MM.1S (cell line): ENCODE data around the gene TSPAN32.

ENCODE experiments used
- CTCF ChIP-seq: fragments of 300-600 bp; sonication (generic); IDR thresholded peaks from 2 replicates; pipeline ENCODE4 v1.5.1; 2016; ENCODE audit warnings: antibody characterized with exemption, low read length, mixed read lengths
- EZH2 ChIP-seq: fragments of 300-600 bp; sonication (generic); optimal IDR thresholded peaks from 2 replicates; pipeline ENCODE3; 2017; ENCODE audit warnings: low read depth, mild to moderate bottlenecking, antibody characterized with exemption, low read length, mixed read lengths
- EZH2phosphoT487 ChIP-seq: fragments of 300-600 bp; sonication (generic); IDR thresholded peaks from 2 replicates; pipeline ENCODE4 v1.6.1; 2018; ENCODE audit warnings: antibody characterized with exemption, low read length

DNA sequence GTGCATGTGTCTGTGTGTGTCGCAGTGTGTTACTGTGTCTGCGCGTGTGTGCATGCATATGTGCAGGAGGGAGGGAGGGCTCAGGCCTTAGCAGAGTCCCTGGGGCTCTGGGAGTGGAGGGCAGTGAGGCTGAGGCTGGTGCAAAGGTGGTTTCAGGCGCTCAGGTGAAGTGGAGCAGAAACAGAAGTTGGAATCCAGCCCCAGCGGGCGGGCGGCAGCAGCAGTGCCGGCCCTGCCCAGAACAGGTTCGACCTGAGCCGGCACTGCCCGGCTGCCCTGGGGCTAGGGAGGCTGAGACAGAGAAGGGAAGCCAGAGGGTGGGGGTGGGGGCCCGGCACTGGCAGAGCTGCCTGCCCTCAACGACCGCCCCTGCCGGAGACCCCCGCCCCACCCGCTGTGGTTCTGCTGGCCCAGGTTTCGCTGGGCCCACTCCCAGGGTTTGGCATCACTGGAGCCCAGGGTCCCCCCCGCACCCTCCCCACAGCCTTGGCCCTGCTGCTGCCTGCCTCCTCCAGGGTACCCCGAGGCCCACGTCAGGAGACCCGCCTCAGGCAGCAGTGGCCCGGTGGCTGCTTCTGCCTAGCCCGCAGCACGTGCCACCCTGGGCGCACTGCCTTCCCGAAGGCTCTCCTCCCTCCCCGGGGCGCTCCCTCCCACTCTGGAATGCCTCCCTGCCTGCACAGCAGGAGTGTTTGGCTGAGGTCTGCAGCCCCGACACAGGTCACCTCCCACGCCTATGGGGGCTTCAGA, 44.7 kb upstream of the TSPAN32 start:
- TF ChIP-seq CTCF (no peak), EZH2 (no peak), EZH2phosphoT487 (no peak)
